CD4-positive, alpha-beta T cell (primary cell): ENCODE measurements around the gene HSP90B1. TPM values are rescaled to one million over a fixed set of nuclear protein-coding genes. Genes with fewer than 3 reads are reported as not detected.

Source experiments
- ATAC-seq: fragments of 200-7000 bp; cut with Tn5 transposase; one replicate; pipeline ENCODE4 v1.10.0; 2022; ENCODE audit warnings: mild to moderate bottlenecking; ENCODE audit not compliant: poor library complexity
- CTCF ChIA-PET: fragments of 350-600 bp; sonication (Branson Sonifier 250); formaldehyde crosslinking; loops from one replicate; lab custom pipeline; 2021; ENCODE audit warnings: antibody characterized with exemption, inconsistent platforms; lab: Charles Lee
- POLR2A ChIA-PET: fragments of 350-600 bp; sonication (Branson Sonifier 250); formaldehyde crosslinking; loops from one replicate; lab custom pipeline; 2021; ENCODE audit warnings: antibody characterized with exemption, inconsistent platforms; lab: Charles Lee
- DNase-seq, 14 experiments: peaks; one replicate each; pipeline ENCODE4 v3.0.0-alpha.2; 2013 to 2020; ENCODE audit warnings: mixed read lengths in 2 of 14
- H3K27ac ChIP-seq, 2 donors: one replicate each; pipeline versions ENCODE4 v1.5.1 to v1.7.0; 2013; ENCODE audit warnings: low read length in 2 of 2, low read depth in 1 of 2, mild to moderate bottlenecking in 1 of 2
- H3K27me3 ChIP-seq, 2 experiments: 1 replicate in 1 of 2; 2 replicates in 1 of 2; pipeline versions ENCODE4 v1.6.1 to v1.7.0; 2013; ENCODE audit warnings: low read length in 2 of 2, control low read depth in 1 of 2, mild to moderate bottlenecking in 1 of 2, moderate library complexity in 1 of 2; ENCODE audit not compliant: insufficient read depth in 2 of 2, control insufficient read depth in 1 of 2
- H3K36me3 ChIP-seq: one replicate; pipeline ENCODE4 v1.6.1; 2013; ENCODE audit warnings: low read length, control low read depth; ENCODE audit not compliant: insufficient read depth
- H3K4me1 ChIP-seq: one replicate; pipeline ENCODE4 v1.6.1; 2013; ENCODE audit warnings: low read length, control low read depth; ENCODE audit not compliant: insufficient read depth
- H3K4me3 ChIP-seq: one replicate; pipeline ENCODE4 v1.5.1; 2013; ENCODE audit warnings: mild to moderate bottlenecking, low read length, moderate library complexity
- H3K9me3 ChIP-seq, 2 experiments: 1 replicate in 1 of 2; 2 replicates in 1 of 2; pipeline versions ENCODE4 v1.6.1 to v1.7.0; 2013; ENCODE audit warnings: low read length in 2 of 2, mild to moderate bottlenecking in 2 of 2, control low read depth in 1 of 2, moderate library complexity in 1 of 2; ENCODE audit not compliant: control insufficient read depth in 1 of 2, insufficient read depth in 1 of 2
- H3K27ac Mint-ChIP-seq: one replicate; pipeline ENCODE4 v1.8.0; 2020; ENCODE audit warnings: mixed read lengths
- H3K27me3 Mint-ChIP-seq: one replicate; pipeline ENCODE4 v1.8.0; 2021; ENCODE audit warnings: mixed read lengths
- H3K36me3 Mint-ChIP-seq: one replicate; pipeline ENCODE4 v1.8.0; 2021; ENCODE audit warnings: low read depth, mixed read lengths
- H3K4me1 Mint-ChIP-seq: one replicate; pipeline ENCODE4 v1.8.0; 2021; ENCODE audit warnings: low read depth, mixed read lengths
- H3K4me3 Mint-ChIP-seq: one replicate; pipeline ENCODE4 v1.8.0; 2020; ENCODE audit warnings: mild to moderate bottlenecking, mixed read lengths
- H3K9me3 Mint-ChIP-seq: one replicate; pipeline ENCODE4 v1.8.0; 2020; ENCODE audit warnings: mixed read lengths
- intact Hi-C, 2 experiments: fragments of 100-400 bp; cut with DNase I in 1 of 2; cut with micrococcal nuclease in 1 of 2; formaldehyde crosslinking; loops; one replicate each; pipeline versions ENCODE4 v1.15.1 to v1.9.0; 2023 to 2025; cut with DNase I, micrococcal nuclease
- total RNA-seq, 174 experiments: library from RNA in 2 of 174; stranded (reverse) in 2 of 174; gene quantifications; one replicate each; pipeline ENCODE4 v1.2.3 and lab custom pipeline; 2021 to 2026
- TF ChIP-seq, protein P1 (sequence below): fragments of 200-600 bp; IDR thresholded peaks from one replicate; pipeline ENCODE4 v1.8.0; 2022; ENCODE audit warnings: antibody characterized with exemption, mild to moderate bottlenecking

The HSP90B1 gene
- total RNA-seq, 2 experiments from 2014 or later: 201 to 212 TPM

- H3K9me3 Mint-ChIP-seq: no peaks in the 10 kb centered on the region
- ATAC-seq (peak; percentile 24), DNase-seq (no peak)
- H3K4me1 Mint-ChIP-seq: peaks cover 17% of the 10 kb centered on the region
- Histone ChIP-seq H3K27ac (no peak overlapping the region), H3K4me3 (no peak overlapping the region), H3K27me3 (no peaks in the 10 kb centered on the region), H3K36me3 (peaks cover 92% of the 10 kb centered on the region), H3K9me3 (peaks cover 0 to 3% of the 10 kb centered on the region in 2 experiments), H3K4me1 (no peaks in the 10 kb centered on the region)
- TF ChIP-seq, protein P1, sequence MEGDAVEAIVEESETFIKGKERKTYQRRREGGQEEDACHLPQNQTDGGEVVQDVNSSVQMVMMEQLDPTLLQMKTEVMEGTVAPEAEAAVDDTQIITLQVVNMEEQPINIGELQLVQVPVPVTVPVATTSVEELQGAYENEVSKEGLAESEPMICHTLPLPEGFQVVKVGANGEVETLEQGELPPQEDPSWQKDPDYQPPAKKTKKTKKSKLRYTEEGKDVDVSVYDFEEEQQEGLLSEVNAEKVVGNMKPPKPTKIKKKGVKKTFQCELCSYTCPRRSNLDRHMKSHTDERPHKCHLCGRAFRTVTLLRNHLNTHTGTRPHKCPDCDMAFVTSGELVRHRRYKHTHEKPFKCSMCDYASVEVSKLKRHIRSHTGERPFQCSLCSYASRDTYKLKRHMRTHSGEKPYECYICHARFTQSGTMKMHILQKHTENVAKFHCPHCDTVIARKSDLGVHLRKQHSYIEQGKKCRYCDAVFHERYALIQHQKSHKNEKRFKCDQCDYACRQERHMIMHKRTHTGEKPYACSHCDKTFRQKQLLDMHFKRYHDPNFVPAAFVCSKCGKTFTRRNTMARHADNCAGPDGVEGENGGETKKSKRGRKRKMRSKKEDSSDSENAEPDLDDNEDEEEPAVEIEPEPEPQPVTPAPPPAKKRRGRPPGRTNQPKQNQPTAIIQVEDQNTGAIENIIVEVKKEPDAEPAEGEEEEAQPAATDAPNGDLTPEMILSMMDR: no peak
- H3K27ac Mint-ChIP-seq: peak overlapping the region; percentile 60
- ChIA-PET POLR2A (interaction anchor here (1.1 to 3.0 kb wide), 3 partner anchors 17 to 20 kb away, joined by 5 to 14 read pairs (median 7); partner anchors contain the start of genes HSP90B1 and TDG), CTCF (no interaction called here)
- no peaks in the 10 kb centered on the region for H3K27me3 Mint-ChIP-seq
- peaks cover 92% of the 10 kb centered on the region for H3K36me3 Mint-ChIP-seq
- H3K4me3 Mint-ChIP-seq: no peak overlapping the region
- intact Hi-C loops: no loop called here
Observed at GRCh38 chr12:103948746-103949406, 18.7 kb downstream of the HSP90B1 start.

DNA sequence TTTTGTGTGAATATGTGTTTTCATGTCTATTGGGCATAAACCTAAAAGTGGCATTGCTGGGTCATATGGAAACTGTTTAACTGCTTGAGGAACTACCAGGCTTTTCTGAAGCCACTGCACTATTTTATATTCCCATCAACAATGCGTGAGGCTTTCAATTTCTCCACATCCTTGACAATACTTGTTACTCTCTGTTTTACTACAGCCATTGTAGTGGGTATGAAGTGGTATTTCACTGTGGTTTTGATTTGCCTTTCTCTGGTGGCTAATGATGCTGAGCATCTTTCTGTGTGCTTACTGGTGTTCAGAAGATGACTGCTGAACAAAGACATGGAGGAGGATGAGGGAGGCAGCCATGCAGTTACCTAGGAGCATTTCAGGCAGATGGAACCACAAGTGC lies 22.3 kb downstream of the HSP90B1 start:
- DNase-seq (no peak), ATAC-seq (no peak)
- TF ChIP-seq, protein P1: no peak
- Histone ChIP-seq H3K36me3 (peaks cover 63% of the 10 kb centered on the region), H3K27me3 (no peaks in the 10 kb centered on the region), H3K4me3 (no peak overlapping the region), H3K27ac (no peak overlapping the region), H3K9me3 (peaks cover 0 to 1% of the 10 kb centered on the region in 2 experiments), H3K4me1 (peaks cover 22% of the 10 kb centered on the region)
- peaks cover 79% of the 10 kb centered on the region for H3K36me3 Mint-ChIP-seq
- peak overlapping the region; percentile 2 for H3K4me3 Mint-ChIP-seq
- H3K9me3 Mint-ChIP-seq: no peaks in the 10 kb centered on the region
- H3K27me3 Mint-ChIP-seq: no peaks in the 10 kb centered on the region
- intact Hi-C loops: loop anchor here in 1 of 2 experiments (2.0 kb wide), 1 partner anchor 14 kb away; no protein-coding TSS in a partner anchor
- H3K4me1 Mint-ChIP-seq: peaks cover 46% of the 10 kb centered on the region
- ChIA-PET CTCF (no interaction called here), POLR2A (interaction anchor here (3.7 kb wide), 1 partner anchor 14 kb away, joined by 25 read pairs; the partner anchor contains the start of gene TDG)
- H3K27ac Mint-ChIP-seq: peak overlapping the region; percentile 68

DNA sequence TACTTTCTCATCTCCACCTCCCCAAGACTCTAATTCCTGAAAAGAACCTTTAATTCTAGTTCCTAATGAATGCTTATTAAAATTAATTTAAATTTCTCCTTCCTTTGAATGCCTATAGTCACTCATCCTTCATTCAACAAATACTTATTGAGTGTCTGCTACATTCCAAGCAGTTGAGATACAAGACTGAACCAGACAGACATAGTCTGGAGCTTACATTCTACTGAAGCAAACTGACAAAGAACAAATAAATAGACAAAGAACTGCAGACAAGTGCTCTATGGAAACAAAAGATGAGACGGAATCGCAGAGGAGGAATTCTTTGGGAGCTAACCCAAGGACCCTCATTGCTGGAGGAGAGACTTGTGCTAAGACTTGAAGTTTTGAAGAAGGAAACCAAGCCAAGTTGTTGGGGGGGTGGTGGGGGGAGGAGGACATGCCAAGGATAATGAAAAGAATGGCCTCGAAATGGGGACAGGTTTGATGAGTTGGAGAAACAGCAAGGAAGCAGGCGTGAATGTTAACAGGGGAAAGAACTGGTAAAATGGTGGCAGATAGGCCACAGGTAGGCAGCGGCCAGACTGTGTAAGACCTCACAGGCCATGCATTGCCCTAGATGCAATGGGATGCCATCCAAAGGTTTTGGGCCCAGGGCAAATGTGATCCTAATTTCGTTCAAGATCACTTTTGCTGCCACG lies 25.8 kb downstream of the HSP90B1 start:
- peaks cover 45% of the 10 kb centered on the region for H3K36me3 Mint-ChIP-seq
- H3K36me3 ChIP-seq: peaks cover 33% of the 10 kb centered on the region
- peak overlapping the region in 1 of 2 donors; percentile 64 for H3K27ac ChIP-seq
- intact Hi-C loops: loop anchor here in 1 of 2 experiments (1.0 to 5.0 kb wide), 4 partner anchors 9 to 1151 kb away; partner anchors contain the start of genes HSP90B1, NT5DC3, TDG and WASHC4
- no peaks in the 10 kb centered on the region for H3K27me3 Mint-ChIP-seq
- H3K9me3 ChIP-seq: no peaks in the 10 kb centered on the region
- H3K4me1 ChIP-seq: peaks cover 25% of the 10 kb centered on the region
- H3K9me3 Mint-ChIP-seq: no peaks in the 10 kb centered on the region
- DNase-seq (peak in 1 of 14 experiments; percentile 15), ATAC-seq (no peak)
- TF ChIP-seq, protein P1: no peak
- H3K27ac Mint-ChIP-seq: peak overlapping the region; percentile 97
- H3K27me3 ChIP-seq: no peaks in the 10 kb centered on the region
- POLR2A ChIA-PET: interaction anchor here (0.7 to 5.3 kb wide), 8 partner anchors 10 to 182 kb away, joined by 3 to 144 read pairs (median 6); partner anchors contain the start of genes HSP90B1, NFYB, NT5DC3 and TDG
- peak overlapping the region; percentile 95 for H3K4me3 ChIP-seq
- H3K4me3 Mint-ChIP-seq: peak overlapping the region; percentile 99
- H3K4me1 Mint-ChIP-seq: peaks cover 42% of the 10 kb centered on the region
- CTCF ChIA-PET: interaction anchor here (4.5 kb wide), 1 partner anchor 10 kb away, joined by 20 read pairs; the partner anchor contains the start of gene TDG
